Measurements from ENCODE around the gene E4F1.
"Not testable (repeated sequence)": the region's sequence is repeated elsewhere in the genome, so short reads cannot be mapped to it uniquely, and the experiment has no call there.

Gene E4F1

GRCh38 chr16:2189252-2189893, 34.0 kb upstream of the E4F1 start:
- DNase-seq = no peak

- DNase-seq = no peak
Observed at GRCh38 chr16:2190002-2190658, 33.3 kb upstream of the E4F1 start.

DNA sequence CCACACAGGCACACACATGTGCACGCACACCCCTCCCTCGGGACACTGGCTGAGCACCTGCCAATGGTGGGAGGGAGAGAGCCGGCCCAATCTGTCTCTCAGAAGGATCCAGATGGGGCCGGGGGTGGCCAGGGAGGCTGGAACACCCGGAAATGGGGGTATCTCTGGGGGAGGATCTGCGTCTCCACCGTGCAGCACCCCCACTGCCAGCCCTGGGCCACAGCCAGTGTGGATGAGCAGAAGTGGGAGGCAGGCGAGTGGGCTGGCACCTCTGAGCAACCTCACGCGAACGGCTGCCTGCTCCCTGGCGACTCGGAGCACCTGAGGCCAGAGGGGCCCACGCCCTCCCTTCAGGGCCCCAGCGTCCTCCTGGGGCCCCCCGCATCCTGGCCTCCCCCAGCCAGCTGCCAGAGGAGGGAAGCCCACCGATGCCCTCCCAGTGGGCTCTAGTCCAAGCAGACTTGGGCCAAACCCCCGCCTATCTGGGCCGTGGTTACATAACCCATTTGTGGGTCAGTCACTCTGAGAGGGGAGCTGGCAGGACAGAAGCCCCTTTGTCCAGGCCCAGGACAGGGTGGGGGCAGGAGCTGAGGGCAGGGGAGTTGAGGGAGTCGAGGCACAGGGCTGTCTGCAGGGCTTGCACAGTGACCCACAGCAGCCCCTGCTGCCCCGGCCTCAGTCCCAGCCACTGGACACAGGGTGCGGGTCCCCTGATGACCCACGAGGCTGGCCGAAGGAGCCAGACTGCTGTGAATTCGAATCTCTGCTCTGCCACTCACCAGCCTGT, 32.5 kb upstream of the E4F1 start:
- no peak for DNase-seq

- no peak for DNase-seq
Observed at GRCh38 chr16:2191446-2191706, 32.0 kb upstream of the E4F1 start.

- no peak for DNase-seq
Observed at GRCh38 chr16:2194166-2194834, 29.1 kb upstream of the E4F1 start.

DNA sequence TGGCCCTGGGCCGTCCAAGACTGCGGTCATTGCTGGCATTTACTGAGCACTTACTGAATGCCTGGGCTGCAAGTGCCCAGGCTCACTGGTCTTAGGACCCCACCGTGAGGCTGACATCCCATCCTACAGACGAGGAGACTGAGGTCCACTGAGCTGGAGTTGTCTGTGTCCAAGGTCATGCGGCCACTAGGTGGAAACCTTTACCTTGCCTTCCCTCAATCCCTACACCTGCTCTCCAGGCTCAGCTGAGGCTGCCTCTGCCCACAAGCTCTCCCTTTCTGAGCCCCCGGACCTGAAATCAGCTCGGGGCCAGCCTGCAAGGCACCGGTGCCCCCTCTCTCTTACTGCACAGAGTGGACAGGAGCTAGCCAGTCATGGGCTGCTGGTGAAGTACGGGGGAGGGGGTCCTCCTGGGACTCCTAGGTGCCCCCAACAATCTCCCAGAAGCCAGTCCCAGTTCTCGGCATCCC, 28.5 kb upstream of the E4F1 start:
- peak; percentile 27 for DNase-seq

DNA sequence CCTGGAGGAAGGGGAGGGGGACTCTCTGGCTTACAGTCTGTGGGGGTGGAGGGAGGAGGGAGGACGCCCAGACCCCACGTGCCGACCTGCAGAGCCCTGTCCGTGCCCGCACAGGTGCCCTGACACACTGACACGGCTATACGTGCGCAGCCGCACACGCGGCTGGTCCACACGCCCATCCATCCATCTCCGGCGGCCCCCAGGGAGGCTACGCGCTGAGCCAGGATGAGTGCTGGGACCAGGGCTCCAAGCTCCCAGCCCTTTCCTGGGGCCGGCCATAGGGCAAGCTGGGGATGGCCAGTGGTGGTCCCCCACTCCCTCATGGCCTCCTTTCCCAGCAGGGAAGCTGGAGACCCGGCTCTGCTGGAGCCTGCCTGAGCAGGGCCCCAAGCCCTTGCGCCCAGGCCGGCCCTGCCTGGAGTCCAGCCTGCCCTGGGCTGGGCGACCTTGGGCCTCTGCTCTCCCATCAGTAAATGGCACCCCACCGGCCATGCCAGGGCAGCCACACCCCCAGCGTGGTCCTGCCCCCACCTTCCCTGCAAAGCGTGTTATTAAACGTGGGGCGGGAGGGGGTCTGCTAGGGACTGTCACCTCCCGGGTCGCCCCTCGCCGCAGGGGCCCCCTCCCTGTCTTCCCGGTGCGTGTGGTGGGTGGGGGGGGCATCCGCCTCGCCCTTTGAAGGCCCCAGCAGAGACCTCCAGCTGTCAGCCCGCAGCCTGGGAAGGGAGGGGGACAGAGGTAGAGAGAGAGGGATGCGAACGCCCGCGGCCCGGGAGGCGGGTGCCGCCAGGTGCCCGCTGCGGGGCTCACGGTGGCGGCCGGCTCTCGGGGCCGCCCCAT, 27.8 kb upstream of the E4F1 start:
- DNase-seq = no peak

DNA sequence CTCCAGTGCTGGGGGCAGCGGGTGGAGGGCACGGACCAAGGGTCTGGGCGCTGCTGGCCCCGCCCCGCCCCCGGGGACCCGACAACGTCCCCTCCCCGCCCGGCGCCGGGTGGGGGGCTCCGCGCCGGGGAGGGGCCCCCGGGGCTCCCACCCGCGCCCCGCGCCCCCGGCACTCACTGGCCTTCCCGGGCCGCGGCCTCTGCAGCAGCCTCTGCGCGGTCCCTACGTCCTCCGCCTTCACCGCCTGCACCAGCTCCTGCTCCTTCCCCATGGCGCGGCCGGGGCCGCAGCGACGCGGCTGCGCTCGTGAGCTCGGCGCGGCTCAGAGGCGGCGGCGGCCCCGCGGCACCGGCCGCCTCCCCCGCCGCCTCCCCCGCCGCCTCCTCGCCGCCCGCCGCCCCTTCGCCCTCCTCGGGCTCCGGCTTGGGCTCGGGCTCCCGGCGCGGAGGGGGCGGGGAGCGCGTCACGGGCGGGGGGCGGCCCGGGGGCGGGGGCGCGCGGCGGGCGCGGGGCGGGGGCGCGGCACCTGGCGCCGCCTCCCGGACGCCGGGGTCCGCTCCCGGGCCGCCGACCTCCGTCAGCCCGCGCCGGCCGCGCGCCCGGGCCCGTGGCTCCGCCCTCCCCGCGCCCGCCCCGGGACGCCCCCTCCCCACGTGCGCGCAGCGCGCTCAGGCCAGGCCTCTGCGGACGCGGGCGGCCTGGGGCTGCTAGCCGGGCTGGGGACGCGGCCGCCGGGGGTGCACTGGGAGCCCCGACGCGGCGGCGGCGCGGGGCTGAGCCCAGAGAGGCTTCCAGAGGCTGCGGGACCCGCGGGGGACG, 27.0 kb upstream of the E4F1 start, which contains the start of gene CASKIN1:
CASKIN1 (minus strand) TSS at position 444 of the 819 bp plus-strand sequence; CDS start at position 271, 173 bp downstream.
- DNase-seq = peak; percentile 33

DNA sequence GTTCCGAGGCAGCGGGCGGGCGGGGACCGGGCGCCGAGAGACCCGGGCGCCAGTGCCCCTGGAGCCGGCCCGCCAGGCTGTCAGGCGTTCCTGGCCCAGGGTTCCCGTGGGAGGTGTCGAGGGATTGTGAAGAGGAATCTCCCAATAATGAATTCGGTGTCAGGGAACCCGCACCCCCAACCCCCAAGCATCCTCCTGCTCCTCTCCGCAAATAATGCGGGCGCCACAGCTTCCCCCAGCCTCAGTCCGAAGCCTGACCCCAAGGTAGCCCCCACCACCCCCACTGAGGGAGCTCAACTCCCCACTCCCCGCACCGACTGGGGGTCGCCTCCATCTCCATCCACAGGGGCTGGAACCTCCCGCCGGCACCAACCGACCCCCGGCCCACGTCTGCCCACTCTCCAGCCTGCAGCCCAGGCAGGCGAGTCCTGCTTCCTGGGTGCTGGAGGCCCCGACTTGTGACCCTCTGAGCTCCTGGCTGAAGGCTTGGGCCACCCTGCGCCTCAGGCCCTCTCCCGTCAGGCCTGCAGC, 26.3 kb upstream of the E4F1 start:
- DNase-seq = no peak

- DNase-seq = no peak
Observed at GRCh38 chr16:2197765-2198164, 25.6 kb upstream of the E4F1 start.

DNA sequence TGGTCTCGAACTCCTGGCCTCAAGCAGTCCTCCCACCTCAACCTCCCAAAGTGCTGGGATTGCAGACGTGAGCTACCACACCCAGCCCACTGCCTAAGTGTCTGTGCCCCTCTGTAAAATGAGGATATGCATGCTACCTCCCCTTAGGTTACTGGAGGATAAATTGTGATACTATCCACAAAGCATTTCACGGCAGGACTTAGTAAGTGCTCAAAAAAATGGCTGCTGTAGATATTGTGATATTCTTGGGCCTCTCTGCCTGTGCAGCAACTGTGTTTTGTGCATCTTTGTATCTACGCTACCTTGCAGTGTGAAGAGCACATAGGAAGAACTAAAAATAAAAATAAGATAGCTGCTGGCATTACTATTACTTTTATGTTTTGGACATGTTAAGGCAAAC, 25.1 kb upstream of the E4F1 start:
- no peak for DNase-seq

- DNase-seq = no peak
Observed at GRCh38 chr16:2199095-2199494, 24.3 kb upstream of the E4F1 start.

DNA sequence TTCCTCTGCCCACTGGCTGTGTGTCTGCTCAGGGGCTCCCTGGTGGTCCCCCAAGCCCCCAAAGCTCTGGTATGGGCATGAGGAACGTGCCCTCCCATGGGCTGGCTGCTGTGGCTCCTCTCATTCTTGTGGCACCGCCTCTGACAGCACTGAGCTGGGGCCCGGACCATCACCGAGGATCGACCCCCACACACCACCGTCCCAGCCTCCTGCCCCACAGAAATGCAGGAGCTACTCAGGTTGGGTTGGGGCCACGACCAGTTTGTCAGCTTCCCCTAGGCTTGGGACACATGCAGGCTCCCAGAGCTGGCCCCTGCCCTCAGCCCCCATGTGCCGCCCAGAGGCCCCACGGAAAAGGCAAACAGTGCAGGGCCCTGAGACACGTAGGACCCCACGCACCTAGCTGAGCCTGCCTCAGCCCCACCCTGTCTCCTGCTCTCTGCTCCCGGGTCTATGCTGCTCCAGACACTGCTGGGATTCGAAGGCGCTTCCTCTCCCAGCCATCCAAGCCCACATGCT, 23.7 kb upstream of the E4F1 start:
- no peak for DNase-seq

GRCh38 chr16:2200313-2200712, 23.1 kb upstream of the E4F1 start:
- no peak for DNase-seq

DNA sequence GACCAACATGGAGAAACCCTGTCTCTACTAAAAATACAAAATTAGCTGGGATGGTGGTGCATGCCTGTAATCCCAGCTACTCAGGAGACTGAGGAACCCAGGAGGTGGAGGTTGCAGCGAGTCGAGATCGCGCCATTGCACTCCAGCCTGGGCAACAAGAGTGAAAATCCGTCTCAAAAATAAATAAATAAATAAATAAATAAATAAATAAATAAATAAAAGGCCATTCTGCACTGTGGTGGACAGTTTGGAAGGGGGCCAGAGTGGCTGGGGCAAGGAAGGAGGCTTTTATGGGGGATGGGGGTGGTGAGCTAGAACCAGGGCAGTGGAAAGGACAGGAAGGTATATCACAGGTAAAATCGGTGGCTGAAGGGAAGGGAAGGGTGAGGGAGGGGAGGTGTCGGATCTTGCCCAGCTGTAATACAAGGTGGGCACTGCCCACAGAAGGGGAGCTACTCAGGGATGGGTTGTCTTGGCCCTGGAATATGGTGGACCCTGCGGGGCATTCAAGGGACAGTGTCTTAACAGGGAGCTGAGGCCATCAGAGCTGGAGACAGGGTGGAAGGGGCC, 20.2 kb upstream of the E4F1 start:
- not testable (repeated sequence) for DNase-seq

DNA sequence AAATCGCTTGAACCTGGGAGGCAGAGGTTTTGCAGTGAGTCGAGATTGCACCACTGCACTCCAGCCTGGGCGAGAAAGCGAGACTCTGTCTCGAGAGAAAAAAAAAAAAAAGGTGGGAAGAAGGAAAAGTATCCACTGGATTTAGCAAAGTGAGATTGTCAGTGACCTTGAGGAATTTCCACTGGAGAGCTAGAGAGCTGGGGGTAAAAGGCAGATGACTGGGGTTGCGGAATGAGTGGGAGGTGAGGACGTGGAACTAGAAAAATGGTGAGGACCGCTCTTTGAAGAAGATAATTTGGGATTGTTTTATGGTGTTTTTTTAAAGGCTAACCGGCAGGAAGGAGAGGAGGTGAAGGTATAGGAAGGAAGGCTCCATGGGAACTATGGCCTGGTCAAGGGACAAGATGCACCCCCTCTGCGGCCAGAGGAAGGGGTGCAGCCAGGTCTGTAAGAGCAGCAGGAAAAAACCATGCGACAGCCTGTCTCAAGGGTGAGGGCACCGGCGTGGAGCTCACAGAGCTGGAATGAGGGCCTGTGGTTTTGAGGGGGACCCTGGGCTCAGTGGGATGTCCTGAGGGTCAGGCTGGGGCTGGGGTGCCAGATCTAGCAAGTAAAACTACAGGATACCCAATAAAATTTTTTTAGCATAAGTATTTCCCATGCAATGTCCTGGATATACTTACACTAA, 18.8 kb upstream of the E4F1 start:
- DNase-seq = no peak

- peak; percentile 83 for DNase-seq
Observed at GRCh38 chr16:2205104-2205966, 18.1 kb upstream of the E4F1 start, which contains the start of gene MLST8. Gene MLST8 (plus strand): TSS chr16:2205454. CDS start chr16:2206086, 632 bp downstream.

GRCh38 chr16:2205967-2206313, 17.5 kb upstream of the E4F1 start:
- no peak for DNase-seq

DNA sequence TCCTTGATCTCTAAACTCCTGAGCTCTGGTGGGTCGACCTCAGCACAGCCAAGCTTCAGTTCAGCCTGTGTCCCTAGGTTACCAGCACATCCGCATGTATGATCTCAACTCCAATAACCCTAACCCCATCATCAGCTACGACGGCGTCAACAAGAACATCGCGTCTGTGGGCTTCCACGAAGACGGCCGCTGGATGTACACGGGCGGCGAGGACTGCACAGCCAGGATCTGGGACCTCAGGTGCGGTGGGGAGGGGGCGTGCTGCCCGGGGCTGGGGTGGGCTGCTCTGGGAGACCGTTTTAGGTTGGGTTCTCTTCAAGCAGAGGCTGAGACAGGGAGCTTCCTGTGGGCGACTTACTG, 17.0 kb upstream of the E4F1 start:
- no peak for DNase-seq
